Measurements from ENCODE around the gene IYD.

IYD gene

GRCh38 chr6:150391414-150391813 is 22.6 kb downstream of the IYD start:
- no peaks in the 10 kb centered on the region for H3K27me3 ChIP-seq (ENCODE audit: control insufficient read depth, insufficient read depth, low read length)
- H3K27ac ChIP-seq (ENCODE audit: low read depth, low read length): no peak overlapping the region
- no peak overlapping the region for H3K4me3 ChIP-seq (ENCODE audit: low read length)
- H3K4me1 ChIP-seq (ENCODE audit: control insufficient read depth, insufficient read depth, low read length): no peaks in the 10 kb centered on the region
- H3K36me3 ChIP-seq (ENCODE audit: control insufficient read depth, insufficient read depth, low read length): no peaks in the 10 kb centered on the region
- H3K9ac ChIP-seq (ENCODE audit: low read length): no peak overlapping the region

GRCh38 chr6:150391890-150392289 is 23.1 kb downstream of the IYD start:
- Histone ChIP-seq H3K4me1 (ENCODE audit: control insufficient read depth, insufficient read depth, low read length) (no peaks in the 10 kb centered on the region), H3K9ac (ENCODE audit: low read length) (no peak overlapping the region), H3K27ac (ENCODE audit: low read depth, low read length) (no peak overlapping the region), H3K4me3 (ENCODE audit: low read length) (no peak overlapping the region), H3K27me3 (ENCODE audit: control insufficient read depth, insufficient read depth, low read length) (no peaks in the 10 kb centered on the region), H3K36me3 (ENCODE audit: control insufficient read depth, insufficient read depth, low read length) (no peaks in the 10 kb centered on the region)

GRCh38 chr6:150392452-150393220 is 23.8 kb downstream of the IYD start:
- Histone ChIP-seq H3K27ac (ENCODE audit: low read depth, low read length) (no peak overlapping the region), H3K4me1 (ENCODE audit: control insufficient read depth, insufficient read depth, low read length) (no peaks in the 10 kb centered on the region), H3K9ac (ENCODE audit: low read length) (no peak overlapping the region), H3K27me3 (ENCODE audit: control insufficient read depth, insufficient read depth, low read length) (no peaks in the 10 kb centered on the region), H3K4me3 (ENCODE audit: low read length) (no peak overlapping the region), H3K36me3 (ENCODE audit: control insufficient read depth, insufficient read depth, low read length) (no peaks in the 10 kb centered on the region)

- Histone ChIP-seq H3K27me3 (ENCODE audit: control insufficient read depth, insufficient read depth, low read length) (no peaks in the 10 kb centered on the region), H3K9ac (ENCODE audit: low read length) (no peak overlapping the region), H3K4me1 (ENCODE audit: control insufficient read depth, insufficient read depth, low read length) (no peaks in the 10 kb centered on the region), H3K27ac (ENCODE audit: low read depth, low read length) (no peak overlapping the region), H3K36me3 (ENCODE audit: control insufficient read depth, insufficient read depth, low read length) (no peaks in the 10 kb centered on the region), H3K4me3 (ENCODE audit: low read length) (no peak overlapping the region)
These were observed 25.5 kb downstream of the IYD start for GRCh38 chr6:150394053-150394898.

GRCh38 chr6:150394899-150395295 is 26.1 kb downstream of the IYD start:
- H3K9ac ChIP-seq (ENCODE audit: low read length): no peak overlapping the region
- no peak overlapping the region for H3K27ac ChIP-seq (ENCODE audit: low read depth, low read length)
- no peaks in the 10 kb centered on the region for H3K36me3 ChIP-seq (ENCODE audit: control insufficient read depth, insufficient read depth, low read length)
- no peaks in the 10 kb centered on the region for H3K27me3 ChIP-seq (ENCODE audit: control insufficient read depth, insufficient read depth, low read length)
- no peak overlapping the region for H3K4me3 ChIP-seq (ENCODE audit: low read length)
- H3K4me1 ChIP-seq (ENCODE audit: control insufficient read depth, insufficient read depth, low read length): no peaks in the 10 kb centered on the region

GRCh38 chr6:150395388-150396009 is 26.7 kb downstream of the IYD start:
- no peaks in the 10 kb centered on the region for H3K4me1 ChIP-seq (ENCODE audit: control insufficient read depth, insufficient read depth, low read length)
- H3K27ac ChIP-seq (ENCODE audit: low read depth, low read length): no peak overlapping the region
- no peak overlapping the region for H3K4me3 ChIP-seq (ENCODE audit: low read length)
- H3K9ac ChIP-seq (ENCODE audit: low read length): no peak overlapping the region
- H3K36me3 ChIP-seq (ENCODE audit: control insufficient read depth, insufficient read depth, low read length): no peaks in the 10 kb centered on the region
- no peaks in the 10 kb centered on the region for H3K27me3 ChIP-seq (ENCODE audit: control insufficient read depth, insufficient read depth, low read length)

- H3K36me3 ChIP-seq (ENCODE audit: control insufficient read depth, insufficient read depth, low read length): no peaks in the 10 kb centered on the region
- H3K9ac ChIP-seq (ENCODE audit: low read length): no peak overlapping the region
- H3K4me3 ChIP-seq (ENCODE audit: low read length): no peak overlapping the region
- H3K27ac ChIP-seq (ENCODE audit: low read depth, low read length): no peak overlapping the region
- no peaks in the 10 kb centered on the region for H3K4me1 ChIP-seq (ENCODE audit: control insufficient read depth, insufficient read depth, low read length)
- H3K27me3 ChIP-seq (ENCODE audit: control insufficient read depth, insufficient read depth, low read length): no peaks in the 10 kb centered on the region
These were observed 34.8 kb downstream of the IYD start for GRCh38 chr6:150403458-150404246.

- no peak overlapping the region for H3K27ac ChIP-seq (ENCODE audit: low read depth, low read length)
- no peak overlapping the region for H3K9ac ChIP-seq (ENCODE audit: low read length)
- no peak overlapping the region for H3K4me3 ChIP-seq (ENCODE audit: low read length)
- no peaks in the 10 kb centered on the region for H3K4me1 ChIP-seq (ENCODE audit: control insufficient read depth, insufficient read depth, low read length)
- H3K36me3 ChIP-seq (ENCODE audit: control insufficient read depth, insufficient read depth, low read length): no peaks in the 10 kb centered on the region
- H3K27me3 ChIP-seq (ENCODE audit: control insufficient read depth, insufficient read depth, low read length): no peaks in the 10 kb centered on the region
These were observed 38.1 kb downstream of the IYD start for GRCh38 chr6:150406948-150407347.

GRCh38 chr6:150408842-150409241 is 40.0 kb downstream of the IYD start:
- no peaks in the 10 kb centered on the region for H3K4me1 ChIP-seq (ENCODE audit: control insufficient read depth, insufficient read depth, low read length)
- no peak overlapping the region for H3K27ac ChIP-seq (ENCODE audit: low read depth, low read length)
- H3K27me3 ChIP-seq (ENCODE audit: control insufficient read depth, insufficient read depth, low read length): no peaks in the 10 kb centered on the region
- H3K4me3 ChIP-seq (ENCODE audit: low read length): no peak overlapping the region
- no peak overlapping the region for H3K9ac ChIP-seq (ENCODE audit: low read length)
- no peaks in the 10 kb centered on the region for H3K36me3 ChIP-seq (ENCODE audit: control insufficient read depth, insufficient read depth, low read length)

- Histone ChIP-seq H3K27me3 (ENCODE audit: control insufficient read depth, insufficient read depth, low read length) (no peaks in the 10 kb centered on the region), H3K4me3 (ENCODE audit: low read length) (no peak overlapping the region), H3K27ac (ENCODE audit: low read depth, low read length) (no peak overlapping the region), H3K36me3 (ENCODE audit: control insufficient read depth, insufficient read depth, low read length) (no peaks in the 10 kb centered on the region), H3K9ac (ENCODE audit: low read length) (no peak overlapping the region), H3K4me1 (ENCODE audit: control insufficient read depth, insufficient read depth, low read length) (no peaks in the 10 kb centered on the region)
These were observed 40.8 kb downstream of the IYD start for GRCh38 chr6:150409576-150410066.

- Histone ChIP-seq H3K9ac (ENCODE audit: low read length) (no peak overlapping the region), H3K4me3 (ENCODE audit: low read length) (no peak overlapping the region), H3K36me3 (ENCODE audit: control insufficient read depth, insufficient read depth, low read length) (no peaks in the 10 kb centered on the region), H3K27ac (ENCODE audit: low read depth, low read length) (no peak overlapping the region), H3K27me3 (ENCODE audit: control insufficient read depth, insufficient read depth, low read length) (no peaks in the 10 kb centered on the region), H3K4me1 (ENCODE audit: control insufficient read depth, insufficient read depth, low read length) (no peaks in the 10 kb centered on the region)
These were observed 41.6 kb downstream of the IYD start for GRCh38 chr6:150410399-150410798.

GRCh38 chr6:150410906-150411305 is 42.1 kb downstream of the IYD start:
- no peak overlapping the region for H3K9ac ChIP-seq (ENCODE audit: low read length)
- H3K27me3 ChIP-seq (ENCODE audit: control insufficient read depth, insufficient read depth, low read length): no peaks in the 10 kb centered on the region
- no peak overlapping the region for H3K4me3 ChIP-seq (ENCODE audit: low read length)
- H3K27ac ChIP-seq (ENCODE audit: low read depth, low read length): no peak overlapping the region
- no peaks in the 10 kb centered on the region for H3K36me3 ChIP-seq (ENCODE audit: control insufficient read depth, insufficient read depth, low read length)
- no peaks in the 10 kb centered on the region for H3K4me1 ChIP-seq (ENCODE audit: control insufficient read depth, insufficient read depth, low read length)
